Measurements from ENCODE around the gene GIPC2. TPM values are rescaled to one million over a fixed set of nuclear protein-coding genes. Genes with fewer than 3 reads are reported as not detected.
"Not testable (repeated sequence)": the region's sequence is repeated elsewhere in the genome, so short reads cannot be mapped to it uniquely, and the experiment has no call there.

Gene GIPC2
- total RNA-seq, 1 donor from 2014 or later: 1.5 TPM

DNA sequence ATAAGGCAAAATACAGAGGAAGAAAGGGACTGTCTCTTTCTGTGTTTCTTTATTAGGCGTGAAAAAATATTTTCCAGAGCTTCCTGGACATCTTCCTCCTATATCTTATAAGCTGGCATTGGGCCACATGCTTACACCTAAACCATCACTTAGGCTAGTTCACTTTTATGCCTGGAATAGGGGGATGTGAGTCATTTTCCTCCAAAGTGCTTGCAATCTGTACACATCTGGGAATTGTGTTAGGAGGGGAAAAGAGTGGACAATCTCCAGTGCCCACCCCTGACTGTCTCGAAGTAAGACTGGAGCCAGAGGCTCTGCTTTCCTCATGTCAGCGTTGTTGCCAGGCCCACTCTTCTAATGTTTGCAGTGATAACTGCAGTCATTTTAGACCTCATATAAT is 29.9 kb downstream of the GIPC2 start:
- no peak overlapping the region for H3K4me3 ChIP-seq (ENCODE audit: low read depth, low read length)
- no peak for TF ChIP-seq CTCF (conservative IDR thresholded peaks at IDR 0.05; ENCODE audit: low read depth, low read length)
- no peak for DNase-seq (ENCODE audit: low read depth)

DNA sequence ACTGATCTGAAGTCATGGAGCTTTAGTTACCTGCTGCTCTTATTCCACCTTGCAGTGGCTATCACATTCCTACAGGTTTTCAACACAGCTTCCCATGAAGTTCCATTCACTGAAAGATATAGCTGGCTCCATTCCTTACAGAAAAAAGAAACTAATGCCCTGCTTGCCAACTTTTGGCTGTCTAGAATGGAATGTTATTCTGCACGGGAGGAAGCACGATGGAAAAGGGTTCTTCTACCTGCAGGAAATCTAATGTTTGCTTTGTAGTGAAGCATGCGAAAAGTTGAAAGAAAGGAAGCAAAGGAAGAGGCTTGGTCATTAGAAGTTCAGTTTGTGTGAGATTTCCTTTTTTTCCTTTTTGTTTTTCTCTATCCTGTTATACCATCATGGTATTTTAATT is 32.6 kb downstream of the GIPC2 start:
- no peak for DNase-seq (ENCODE audit: low read depth)
- no peak for TF ChIP-seq CTCF (conservative IDR thresholded peaks at IDR 0.05; ENCODE audit: low read depth, low read length)
- H3K4me3 ChIP-seq (ENCODE audit: low read depth, low read length): no peak overlapping the region

- H3K4me3 ChIP-seq (ENCODE audit: low read depth, low read length): no peak overlapping the region
- DNase-seq (ENCODE audit: low read depth): no peak
- TF ChIP-seq CTCF (conservative IDR thresholded peaks at IDR 0.05; ENCODE audit: low read depth, low read length): no peak
Observed at GRCh38 chr1:78079580-78079979, 33.8 kb downstream of the GIPC2 start.

DNA sequence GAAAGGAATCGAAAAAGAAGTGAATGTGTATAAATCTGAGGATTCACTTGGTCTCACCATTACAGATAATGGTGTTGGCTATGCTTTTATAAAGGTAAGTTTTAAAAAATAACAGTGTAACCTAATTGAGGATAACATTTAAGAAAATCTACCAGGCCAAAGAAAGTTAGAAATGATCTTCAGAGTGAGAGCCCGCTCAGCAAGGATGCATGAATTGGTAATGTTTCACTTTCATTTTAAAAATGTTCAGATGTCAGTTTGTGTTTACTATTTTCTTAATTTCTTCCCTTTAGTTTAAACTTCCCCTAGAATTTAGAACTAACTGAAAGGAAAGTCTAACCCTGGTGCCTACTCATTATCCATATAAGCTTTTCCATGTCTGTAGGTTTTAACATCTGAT is 35.0 kb downstream of the GIPC2 start:
- H3K4me3 ChIP-seq (ENCODE audit: low read depth, low read length): no peak overlapping the region
- no peak for TF ChIP-seq CTCF (conservative IDR thresholded peaks at IDR 0.05; ENCODE audit: low read depth, low read length)
- no peak for DNase-seq (ENCODE audit: low read depth)

DNA sequence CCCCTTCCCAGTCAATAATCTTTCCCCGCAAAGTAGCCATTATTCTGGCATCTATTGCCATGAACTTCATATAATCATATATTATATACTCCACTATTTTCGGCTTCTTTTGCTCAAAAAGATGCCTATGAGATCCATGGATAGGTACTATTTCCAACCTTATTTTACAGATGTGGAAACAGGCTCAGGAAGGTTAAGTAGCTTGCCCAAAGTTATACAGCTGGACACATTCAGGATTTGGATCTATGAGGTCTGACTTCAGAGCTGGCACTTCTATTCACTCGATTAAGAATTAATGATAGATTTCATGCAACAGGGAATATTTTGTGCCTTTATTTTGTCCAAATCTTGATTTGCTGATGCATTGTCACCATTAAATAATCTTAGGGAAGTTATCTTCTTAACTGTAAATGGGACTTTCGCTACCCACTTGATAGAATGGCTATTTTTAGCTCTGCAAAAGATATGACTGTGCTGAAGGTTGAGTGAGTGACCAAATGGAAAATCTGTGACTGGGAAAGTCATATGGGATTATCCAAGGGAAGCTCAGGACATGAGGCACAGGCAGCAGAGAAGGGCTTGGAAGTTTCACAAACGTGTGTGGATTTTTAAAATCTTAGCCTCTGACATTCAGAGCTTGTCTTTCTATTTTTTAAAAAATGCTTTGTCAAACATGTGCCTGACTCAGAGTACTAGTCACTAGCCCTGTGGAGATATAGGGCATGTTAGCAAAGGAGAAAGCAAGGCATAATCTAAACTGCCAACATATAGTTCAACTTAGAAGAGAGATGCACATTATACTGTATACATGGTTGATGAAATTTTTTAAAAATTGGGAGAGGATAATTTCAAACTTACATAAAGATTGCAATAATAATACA is 36.5 kb downstream of the GIPC2 start:
- H3K4me3 ChIP-seq (ENCODE audit: low read depth, low read length): no peak overlapping the region
- no peak for TF ChIP-seq CTCF (conservative IDR thresholded peaks at IDR 0.05; ENCODE audit: low read depth, low read length)
- no peak for DNase-seq (ENCODE audit: low read depth)

GRCh38 chr1:78084639-78085038 is 38.9 kb downstream of the GIPC2 start:
- DNase-seq (ENCODE audit: low read depth); H3K4me3 ChIP-seq (ENCODE audit: low read depth, low read length): not testable (repeated sequence)

GRCh38 chr1:78086697-78087096 is 40.9 kb downstream of the GIPC2 start:
- H3K4me3 ChIP-seq (ENCODE audit: low read depth, low read length): no peak overlapping the region
- no peak for TF ChIP-seq CTCF (conservative IDR thresholded peaks at IDR 0.05; ENCODE audit: low read depth, low read length)
- DNase-seq (ENCODE audit: low read depth): no peak

Data from epithelial cell of proximal tubule (primary cell).